Upper lobe of left lung (tissue), 6 donors: ENCODE results near the gene ZNF143. TPM values are rescaled to one million over a fixed set of nuclear protein-coding genes. Genes with fewer than 3 reads are reported as not detected.

Source experiments
- ATAC-seq, 2 donors: fragments of 200-7000 bp; cut with Tn5 transposase; one replicate each; pipeline ENCODE4 v1.9.1; 2022; ENCODE audit warnings: mild to moderate bottlenecking in 2 of 2, moderate library complexity in 2 of 2; ENCODE audit not compliant: low FRiP score in 2 of 2
- DNase-seq, 2 donors: peaks; one replicate each; pipeline ENCODE4 v3.0.0-alpha.2; 2019 to 2020
- H3K27ac ChIP-seq, 4 donors: fragments of 200-600 bp; sonication (generic); one replicate each; pipeline ENCODE4 v1.5.1; 2016 to 2019
- H3K27me3 ChIP-seq, 4 donors: fragments of 200-600 bp; sonication (generic); one replicate each; pipeline ENCODE4 v1.5.1; 2017 to 2019
- H3K36me3 ChIP-seq, 4 donors: fragments of 200-600 bp; sonication (generic); one replicate each; pipeline ENCODE4 v1.5.1; 2016 to 2019
- H3K4me1 ChIP-seq, 4 donors: fragments of 200-600 bp; sonication (generic); one replicate each; pipeline ENCODE4 v1.5.1; 2018 to 2019
- H3K4me3 ChIP-seq, 4 donors: fragments of 200-600 bp; sonication (generic); one replicate each; pipeline ENCODE4 v1.5.1; 2017 to 2019; ENCODE audit warnings: mild to moderate bottlenecking in 2 of 4, moderate library complexity in 1 of 4
- H3K9me3 ChIP-seq, 4 donors: fragments of 200-600 bp; sonication (generic); one replicate each; pipeline ENCODE4 v1.5.1; 2018 to 2019
- EP300 ChIP-seq, 4 donors: sonication (generic); formaldehyde crosslinking; IDR thresholded peaks; one replicate each; pipeline ENCODE4 v1.5.1; 2017; ENCODE audit warnings: antibody characterized with exemption in 4 of 4, control low read depth in 2 of 4
- POLR2A ChIP-seq, 4 donors: fragments of 450-650 bp; IDR thresholded peaks; one replicate each; pipeline ENCODE4 v1.5.1; 2016 to 2017; ENCODE audit warnings: antibody characterized with exemption in 4 of 4, mild to moderate bottlenecking in 2 of 4
- POLR2AphosphoS5 ChIP-seq, 2 donors: sonication (generic); formaldehyde crosslinking; IDR thresholded peaks; one replicate each; pipeline ENCODE4 v1.5.1; 2017; ENCODE audit warnings: antibody characterized with exemption in 2 of 2
- WGBS, 2 donors: methylation state at CpG; one replicate each; pipeline ENCODE4 v1.1.5; 2017 to 2018; 5-methylcytosine and 5-hydroxymethylcytosine counted together
- total RNA-seq, 6 donors: library from RNA; depleted of rRNA in 4 of 6; stranded (reverse); fragments of >200 nt in 4 of 6; gene quantifications; one replicate each; pipeline versions ENCODE4 v1.1.0 to v1.2.1, GENCODE V29; 2016 to 2021
- TF ChIP-seq, protein P1 (sequence below), 6 experiments: fragments of 450-650 bp in 4 of 6; fragments of 200-600 bp in 2 of 6; sonication (generic) in 2 of 6; IDR thresholded peaks; one replicate each; pipeline ENCODE4 v1.5.1; 2016 to 2019; ENCODE audit warnings: antibody characterized with exemption in 6 of 6
- donor health status: DM: no; HTN: no; CAD: no; lungs with moderate emphysema.
- donor health status: DM: no; HTN: yes; CAD: no; lungs with severe emphysema.

Gene ZNF143
- total RNA-seq, 6 donors from 2014 or later, result 17.5 to 45.1 (median 23.9) TPM

DNA sequence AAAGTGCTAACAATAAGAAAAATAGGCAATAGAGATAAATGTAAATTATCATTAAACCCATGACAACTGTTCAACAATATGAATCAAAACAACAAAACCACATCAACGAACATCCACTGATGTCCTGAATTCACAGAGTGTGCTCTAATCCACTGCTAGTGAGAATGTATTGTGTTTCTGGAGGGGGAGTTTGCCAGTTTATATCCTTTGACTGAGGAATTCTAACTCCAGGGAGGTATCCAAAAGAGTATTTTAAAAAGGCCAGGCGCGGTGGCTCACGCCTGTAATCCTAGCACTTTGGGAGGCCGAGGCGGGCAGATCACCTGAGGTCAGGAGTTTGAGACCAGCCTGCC lies 110.9 kb downstream of the ZNF143 start:
- no peaks in the 10 kb centered on the region for H3K27me3 ChIP-seq
- H3K4me3 ChIP-seq, result no peak overlapping the region
- H3K36me3 ChIP-seq, result no peaks in the 10 kb centered on the region
- peak overlapping the region in 3 of 4 donors; percentile 92 to 96 (median 94) for H3K27ac ChIP-seq
- TF ChIP-seq, protein P1, sequence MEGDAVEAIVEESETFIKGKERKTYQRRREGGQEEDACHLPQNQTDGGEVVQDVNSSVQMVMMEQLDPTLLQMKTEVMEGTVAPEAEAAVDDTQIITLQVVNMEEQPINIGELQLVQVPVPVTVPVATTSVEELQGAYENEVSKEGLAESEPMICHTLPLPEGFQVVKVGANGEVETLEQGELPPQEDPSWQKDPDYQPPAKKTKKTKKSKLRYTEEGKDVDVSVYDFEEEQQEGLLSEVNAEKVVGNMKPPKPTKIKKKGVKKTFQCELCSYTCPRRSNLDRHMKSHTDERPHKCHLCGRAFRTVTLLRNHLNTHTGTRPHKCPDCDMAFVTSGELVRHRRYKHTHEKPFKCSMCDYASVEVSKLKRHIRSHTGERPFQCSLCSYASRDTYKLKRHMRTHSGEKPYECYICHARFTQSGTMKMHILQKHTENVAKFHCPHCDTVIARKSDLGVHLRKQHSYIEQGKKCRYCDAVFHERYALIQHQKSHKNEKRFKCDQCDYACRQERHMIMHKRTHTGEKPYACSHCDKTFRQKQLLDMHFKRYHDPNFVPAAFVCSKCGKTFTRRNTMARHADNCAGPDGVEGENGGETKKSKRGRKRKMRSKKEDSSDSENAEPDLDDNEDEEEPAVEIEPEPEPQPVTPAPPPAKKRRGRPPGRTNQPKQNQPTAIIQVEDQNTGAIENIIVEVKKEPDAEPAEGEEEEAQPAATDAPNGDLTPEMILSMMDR (IDR thresholded peaks at IDR 0.05), result no peak
- TF ChIP-seq POLR2AphosphoS5 (IDR thresholded peaks at IDR 0.05), result no peak
- TF ChIP-seq POLR2A (IDR thresholded peaks at IDR 0.05), result no peak
- TF ChIP-seq EP300 (IDR thresholded peaks at IDR 0.05), result no peak
- H3K4me1 ChIP-seq, result peaks cover 18 to 49% (median 32%) of the 10 kb centered on the region in 4 donors
- no peaks in the 10 kb centered on the region for H3K9me3 ChIP-seq
- WGBS, 2 donors, result 95 to 98% methylated on average over 6 of the region's 6 CpGs
- DNase-seq, result no peak
- ATAC-seq, result no peak

DNA sequence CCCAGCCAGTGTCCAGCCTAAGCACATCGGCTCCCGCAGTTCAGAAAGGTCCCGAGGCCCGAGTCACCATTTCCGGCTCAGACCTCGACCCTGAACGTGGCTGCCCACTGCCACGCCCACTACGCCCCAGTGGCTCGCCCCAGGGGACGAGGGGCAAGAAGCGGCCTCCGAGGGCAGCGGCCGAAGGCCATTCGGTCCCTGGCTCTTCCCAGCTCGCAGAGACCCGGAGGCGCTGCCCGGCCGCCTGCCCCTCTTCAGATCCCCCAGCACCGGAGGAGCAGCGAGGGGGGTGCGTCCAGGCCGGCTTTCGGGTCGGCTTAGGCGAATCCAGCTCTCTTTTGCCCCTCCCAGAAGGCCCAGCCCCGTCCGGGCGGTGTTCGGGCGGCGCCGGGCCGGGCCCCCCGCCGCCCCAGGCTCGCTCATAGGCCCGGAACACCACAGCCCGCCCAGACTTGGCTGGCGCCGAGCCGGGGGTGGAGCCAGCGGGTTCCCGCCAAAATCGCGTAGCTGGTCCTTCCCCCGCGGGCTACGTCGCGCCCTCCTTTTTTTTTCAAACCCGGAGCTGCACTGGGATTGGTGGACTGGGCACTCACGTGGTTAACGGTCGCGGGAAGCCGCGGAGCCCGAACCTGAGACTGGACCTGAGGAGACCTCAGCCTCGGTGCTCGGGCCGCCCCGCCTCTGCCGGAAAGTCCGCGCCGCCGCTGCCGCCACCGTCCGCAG lies 112.4 kb downstream of the ZNF143 start, which contains the start of gene WEE1:
Gene WEE1, plus strand, starts transcription at position 619 of the 723 bp plus-strand sequence. CDS start 264 bp downstream, outside the sequence.
- no peaks in the 10 kb centered on the region for H3K27me3 ChIP-seq
- H3K36me3 ChIP-seq, result no peaks in the 10 kb centered on the region
- H3K4me1 ChIP-seq, result peaks cover 16 to 44% (median 30%) of the 10 kb centered on the region in 4 donors
- DNase-seq (peak; percentile 98 to 100), ATAC-seq (peak; percentile 95 to 97)
- H3K9me3 ChIP-seq, result no peaks in the 10 kb centered on the region
- H3K4me3 ChIP-seq, result peak within 1 kb of the TSS; percentile 85 to 97 (median 88)
- WGBS, 2 donors, result 0% methylated on average over 30 of the region's 73 CpGs; no CpG with 5 or more reads in 1 of the 2 donors
- TF ChIP-seq, protein P1 (IDR thresholded peaks at IDR 0.05), result no peak
- TF ChIP-seq POLR2AphosphoS5 (IDR thresholded peaks at IDR 0.05), result peak; percentile 57 to 79
- no peak for TF ChIP-seq EP300 (IDR thresholded peaks at IDR 0.05)
- peak in 3 of 4 donors; percentile 45 to 92 (median 88) for TF ChIP-seq POLR2A (IDR thresholded peaks at IDR 0.05)
- peak within 1 kb of the TSS; percentile 92 to 96 (median 94) for H3K27ac ChIP-seq

DNA sequence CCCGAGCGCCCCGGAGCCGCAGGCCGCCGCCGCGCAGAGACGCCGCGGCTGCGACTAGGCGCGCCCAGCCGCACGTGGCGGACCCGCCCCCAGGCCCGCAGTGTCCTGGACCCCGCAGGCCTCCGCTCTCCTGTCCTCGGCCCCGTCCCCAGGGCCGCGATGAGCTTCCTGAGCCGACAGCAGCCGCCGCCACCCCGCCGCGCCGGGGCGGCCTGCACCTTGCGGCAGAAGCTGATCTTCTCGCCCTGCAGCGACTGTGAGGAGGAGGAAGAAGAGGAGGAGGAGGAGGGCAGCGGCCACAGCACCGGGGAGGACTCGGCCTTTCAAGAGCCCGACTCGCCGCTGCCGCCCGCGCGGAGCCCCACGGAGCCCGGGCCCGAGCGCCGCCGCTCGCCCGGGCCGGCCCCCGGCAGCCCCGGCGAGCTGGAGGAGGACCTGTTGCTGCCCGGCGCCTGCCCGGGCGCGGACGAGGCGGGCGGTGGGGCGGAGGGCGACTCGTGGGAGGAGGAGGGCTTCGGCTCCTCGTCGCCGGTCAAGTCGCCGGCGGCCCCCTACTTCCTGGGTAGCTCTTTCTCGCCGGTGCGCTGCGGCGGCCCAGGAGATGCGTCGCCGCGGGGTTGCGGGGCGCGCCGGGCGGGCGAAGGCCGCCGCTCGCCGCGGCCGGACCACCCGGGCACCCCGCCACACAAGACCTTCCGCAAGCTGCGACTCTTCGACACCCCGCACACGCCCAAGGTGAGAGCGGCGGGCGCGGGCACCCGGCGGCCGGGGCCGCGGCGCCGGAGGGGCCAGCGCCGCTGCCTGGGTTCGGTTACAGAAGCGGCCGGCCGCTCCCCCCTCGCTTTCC lies 113.2 kb downstream of the ZNF143 start:
- TF ChIP-seq, protein P1 (IDR thresholded peaks at IDR 0.05), result peak in 2 of 6 experiments; percentile 10 to 13
- TF ChIP-seq POLR2A (IDR thresholded peaks at IDR 0.05), result peak in 2 of 4 donors; percentile 7 to 46
- no peak for TF ChIP-seq POLR2AphosphoS5 (IDR thresholded peaks at IDR 0.05)
- WGBS, 2 donors, result 1% methylated on average over 30 of the region's 122 CpGs; no CpG with 5 or more reads in 1 of the 2 donors
- H3K27ac ChIP-seq, result peak overlapping the region; percentile 83 to 94 (median 93)
- H3K9me3 ChIP-seq, result no peaks in the 10 kb centered on the region
- H3K4me3 ChIP-seq, result peak overlapping the region; percentile 85 to 97 (median 88)
- H3K27me3 ChIP-seq, result no peaks in the 10 kb centered on the region
- H3K4me1 ChIP-seq, result peaks cover 12 to 36% (median 24%) of the 10 kb centered on the region in 4 donors
- ATAC-seq (no peak), DNase-seq (peak in 1 of 2 donors; percentile 23)
- no peaks in the 10 kb centered on the region for H3K36me3 ChIP-seq

DNA sequence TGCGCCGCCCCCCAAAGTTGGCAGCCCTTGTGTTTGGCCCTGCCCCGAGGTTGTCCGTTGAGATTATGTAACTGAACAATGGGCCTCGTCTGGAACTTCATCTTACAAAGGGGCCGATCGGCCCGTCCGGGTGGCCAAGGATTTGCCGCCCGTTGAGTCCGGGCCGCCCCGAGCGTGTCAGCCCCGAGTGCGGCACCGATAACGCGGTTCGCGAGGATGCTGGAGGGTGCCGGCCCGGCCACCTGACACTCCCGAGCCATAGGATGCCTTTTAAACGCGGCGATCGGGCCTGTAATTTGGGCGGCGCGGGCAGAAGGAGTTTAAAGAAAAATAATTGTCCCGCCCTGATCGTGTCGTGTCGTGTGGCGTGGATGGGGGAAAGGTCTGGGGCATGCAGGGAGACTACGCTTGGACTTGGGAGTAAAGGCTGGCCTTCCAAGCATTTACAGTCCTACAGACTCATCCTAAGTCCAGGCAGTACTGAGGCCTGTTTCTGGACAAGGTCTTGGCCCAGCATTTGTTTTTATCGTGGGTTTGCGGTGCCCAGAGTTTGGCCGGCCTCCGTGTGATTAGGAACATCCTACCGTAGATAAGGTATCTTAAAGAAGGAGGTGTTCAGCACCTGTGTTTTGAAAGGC lies 113.9 kb downstream of the ZNF143 start:
- peak; percentile 22 to 86 for DNase-seq
- no peak for TF ChIP-seq EP300 (IDR thresholded peaks at IDR 0.05)
- TF ChIP-seq POLR2A (IDR thresholded peaks at IDR 0.05), result no peak
- no peak for TF ChIP-seq POLR2AphosphoS5 (IDR thresholded peaks at IDR 0.05)
- TF ChIP-seq, protein P1 (IDR thresholded peaks at IDR 0.05), result no peak
- Histone ChIP-seq H3K27me3 (no peaks in the 10 kb centered on the region), H3K9me3 (no peaks in the 10 kb centered on the region), H3K36me3 (no peaks in the 10 kb centered on the region), H3K4me3 (peak overlapping the region; percentile 26 to 97 (median 88)), H3K27ac (peak overlapping the region; percentile 83 to 94 (median 93)), H3K4me1 (peaks cover 8 to 31% (median 20%) of the 10 kb centered on the region in 4 donors)
- 1% methylated on average over 25 to 43 of the region's 43 CpGs for WGBS, 2 donors
- ATAC-seq, result peak in 1 of 2 donors; percentile 0
